GM12878 (cell line): ENCODE measurements around the gene ELAVL1. TPM values are rescaled to one million over a fixed set of nuclear protein-coding genes. Genes with fewer than 3 reads are reported as not detected.
A peak's percentile ranks its signal among the peaks of the same experiment; 100 is the strongest.

Source experiments
- BCL11A ChIP-seq: IDR thresholded peaks from 2 replicates; pipeline ENCODE4 v1.6.1; 2011; ENCODE audit warnings: low read depth, low read length
- BHLHE40 ChIP-seq, 2 experiments: fragments of 450-650 bp in 1 of 2; IDR thresholded peaks; 2 replicates each; pipeline ENCODE4 v1.6.1; 2011 to 2017; ENCODE audit warnings: low read depth in 2 of 2, borderline replicate concordance in 1 of 2, improper control_type of control experiment in 1 of 2, low read length in 1 of 2, mild to moderate bottlenecking in 1 of 2
- BMI1 ChIP-seq: fragments of 450-650 bp; IDR thresholded peaks from 2 replicates; pipeline ENCODE4 v1.6.1; 2016; ENCODE audit warnings: mild to moderate bottlenecking, moderate library complexity, borderline replicate concordance
- CBFB ChIP-seq: IDR thresholded peaks from 2 replicates; pipeline ENCODE4 v1.6.1; 2016; ENCODE audit warnings: antibody characterized with exemption, low read depth
- CTCF ChIP-seq, 3 experiments: IDR thresholded peaks in 2 of 3; conservative IDR thresholded peaks in 1 of 3; 2 replicates each; pipeline ENCODE4 v1.5.1; 2011; ENCODE audit warnings: low read depth in 3 of 3, low read length in 3 of 3, mild to moderate bottlenecking in 3 of 3, control low read depth in 2 of 3, moderate library complexity in 2 of 3, inconsistent platforms in 1 of 3, mixed read lengths in 1 of 3; ENCODE audit not compliant: control insufficient read depth in 2 of 3, insufficient read depth in 1 of 3; ENCODE audit errors: extremely low read depth in 1 of 3
- EGR1 ChIP-seq, 2 experiments: IDR thresholded peaks; 1 replicate in 1 of 2; 2 replicates in 1 of 2; pipeline ENCODE4 v1.6.1; 2011 to 2012; ENCODE audit warnings: low read depth in 2 of 2, low read length in 2 of 2, borderline replicate concordance in 1 of 2, mild to moderate bottlenecking in 1 of 2, moderate library complexity in 1 of 2
- EZH2 ChIP-seq: IDR thresholded peaks from 2 replicates; pipeline ENCODE4 v1.6.1; 2012; ENCODE audit warnings: low read depth, mild to moderate bottlenecking, control low read depth, inconsistent platforms, low read length, borderline replicate concordance; ENCODE audit not compliant: control insufficient read depth
- GATAD2B ChIP-seq: fragments of 450-650 bp; conservative IDR thresholded peaks from 2 replicates; pipeline ENCODE4 v1.6.1; 2017; ENCODE audit warnings: low read depth, mild to moderate bottlenecking, moderate library complexity
- HDAC2 ChIP-seq: fragments of 200-600 bp; sonication (generic); IDR thresholded peaks from 2 replicates; pipeline ENCODE4 v1.6.1; 2017
- HDAC6 ChIP-seq: fragments of 200-600 bp; sonication (generic); IDR thresholded peaks from one replicate; pipeline ENCODE4 v1.8.0; 2017; ENCODE audit warnings: antibody characterized with exemption; ENCODE audit not compliant: unreplicated experiment
- KDM1A ChIP-seq: fragments of 200-600 bp; sonication (generic); IDR thresholded peaks from 2 replicates; pipeline ENCODE4 v1.6.1; 2016; ENCODE audit warnings: borderline replicate concordance
- KLF5 ChIP-seq: fragments of 450-650 bp; IDR thresholded peaks from 2 replicates; pipeline ENCODE4 v1.6.1; 2014; ENCODE audit warnings: mild to moderate bottlenecking; ENCODE audit not compliant: partially characterized antibody
- LARP7 ChIP-seq: fragments of 450-650 bp; IDR thresholded peaks from 2 replicates; pipeline ENCODE4 v1.6.1; 2017; ENCODE audit warnings: mild to moderate bottlenecking
- NRF1 ChIP-seq: conservative IDR thresholded peaks from 2 replicates; pipeline ENCODE4 v1.6.1; 2011; ENCODE audit warnings: mild to moderate bottlenecking, low read depth, low read length, improper control_type of control experiment
- PAX8 ChIP-seq: fragments of 450-650 bp; IDR thresholded peaks from 2 replicates; pipeline ENCODE4 v1.6.1; 2017; ENCODE audit warnings: mild to moderate bottlenecking, moderate library complexity
- RAD51 ChIP-seq: fragments of 450-650 bp; IDR thresholded peaks from 2 replicates; pipeline ENCODE4 v1.6.1; 2016; ENCODE audit warnings: moderate library complexity, mild to moderate bottlenecking, inconsistent platforms
- RB1 ChIP-seq: fragments of 450-650 bp; formaldehyde crosslinking; IDR thresholded peaks from 2 replicates; pipeline ENCODE4 v1.6.1; 2017; ENCODE audit warnings: mild to moderate bottlenecking, borderline replicate concordance
- SIN3A ChIP-seq: IDR thresholded peaks from 2 replicates; pipeline ENCODE4 v1.6.1; 2012; ENCODE audit warnings: low read depth, low read length, improper control_type of control experiment
- SMAD5 ChIP-seq: IDR thresholded peaks from 2 replicates; pipeline ENCODE4 v1.6.1; 2016; ENCODE audit warnings: antibody characterized with exemption, low read depth
- SMARCA5 ChIP-seq: fragments of 450-650 bp; IDR thresholded peaks from 2 replicates; pipeline ENCODE4 v1.6.1; 2017; ENCODE audit warnings: mild to moderate bottlenecking
- SMC3 ChIP-seq: IDR thresholded peaks from 2 replicates; pipeline ENCODE4 v1.6.1; 2011; ENCODE audit warnings: low read length, improper control_type of control experiment, borderline replicate concordance
- STAT1 ChIP-seq: fragments of 450-650 bp; conservative IDR thresholded peaks from 2 replicates; pipeline ENCODE4 v1.6.1; 2014; ENCODE audit warnings: antibody characterized with exemption, mild to moderate bottlenecking
- TARDBP ChIP-seq: IDR thresholded peaks from 2 replicates; pipeline ENCODE4 v1.6.1; 2016; ENCODE audit warnings: borderline replicate concordance
- ZNF24 ChIP-seq: fragments of 450-650 bp; IDR thresholded peaks from 2 replicates; pipeline ENCODE4 v1.6.1; 2017; ENCODE audit warnings: antibody characterized with exemption, mild to moderate bottlenecking
- ZNF622 ChIP-seq: fragments of 450-650 bp; IDR thresholded peaks from 2 replicates; pipeline ENCODE4 v1.6.1; 2017; ENCODE audit warnings: mild to moderate bottlenecking, inconsistent platforms
- ZNF687 ChIP-seq: fragments of 450-650 bp; IDR thresholded peaks from 2 replicates; pipeline ENCODE4 v1.6.1; 2017; ENCODE audit warnings: mild to moderate bottlenecking, moderate library complexity
- polyA plus RNA-seq, 11 experiments: library from polyadenylated mRNA; depleted of rRNA in 4 of 11; unstranded in 6 of 11; stranded (reverse) in 5 of 11; fragments of >200 nt; fragmentation: Nextera tagmentation in 4 of 11; fragmentation: Illumina TruSeq in 1 of 11; extraction: Ambion mirVana in 4 of 11; extraction: Trizol in 1 of 11; gene quantifications; 1 replicate in 1 of 11; 2 replicates in 10 of 11; pipeline versions ENCODE4 v1.2.1 to v1.2.3, GENCODE V29; 2011 to 2016; ENCODE audit warnings: inconsistent platforms in 2 of 11, missing spikeins in 2 of 11, low read depth in 1 of 11
- total RNA-seq, 4 experiments: library from RNA; depleted of rRNA in 3 of 4; stranded (reverse); fragments of >200 nt in 3 of 4; fragmentation: Illumina TruSeq in 1 of 4; extraction: Trizol in 1 of 4; gene quantifications; 2 replicates each; pipeline versions ENCODE4 v1.2.1 to v1.2.3, GENCODE V29; 2013 to 2021

The ELAVL1 gene
- total and polyA plus RNA-seq, 10 of the 15 experiments (the other 5 are each of a cell fraction or from before 2014, with no cell fraction given): 7.4 to 155 (median 70.3) TPM

- TF ChIP-seq EZH2: no peak
- TF ChIP-seq HDAC6: no peak
- 0 out of 2 replicates have a peak, but pooled peaks have one; percentile 46 for TF ChIP-seq SMARCA5
- no peak for TF ChIP-seq HDAC2
- no peak for TF ChIP-seq ZNF622
- TF ChIP-seq KDM1A: no peak
- TF ChIP-seq LARP7: peak; percentile 75; the same call in 1 of the 2 replicates
- no peak for TF ChIP-seq CBFB
- TF ChIP-seq SMC3: peak; percentile 46; the same call in 1 of the 2 replicates
- peak; percentile 42; the same call in 1 of the 2 replicates for TF ChIP-seq RB1
- no peak for TF ChIP-seq BCL11A
- TF ChIP-seq SMAD5: no peak
- TF ChIP-seq SIN3A: no peak
- TF ChIP-seq STAT1: no peak
- TF ChIP-seq GATAD2B: peak; percentile 73
- TF ChIP-seq PAX8: no peak
- no peak for TF ChIP-seq BMI1
- TF ChIP-seq NRF1: no peak
- TF ChIP-seq KLF5: no peak
- 0 out of 3 replicates have a peak, but pooled peaks of 1 of the 2 experiments have one; percentile 27 for TF ChIP-seq EGR1 (IDR thresholded peaks at IDR 0.05; ENCODE audit: borderline replicate concordance in 1 of 2, low read depth in 2 of 2, low read length in 2 of 2)
- no peak for TF ChIP-seq TARDBP
- TF ChIP-seq ZNF687: peak; percentile 37; the same call in 1 of the 2 replicates
- peak; percentile 75 to 85 (median 82) for TF ChIP-seq CTCF (IDR thresholded peaks at IDR 0.05 in 2 of 3, conservative IDR thresholded peaks at IDR 0.05 in 1 of 3; ENCODE audit: control insufficient read depth in 2 of 3, extremely low read depth in 1 of 3, insufficient read depth in 1 of 3, low read depth in 3 of 3, low read length in 3 of 3)
- no peak for TF ChIP-seq ZNF24
- TF ChIP-seq BHLHE40 (IDR thresholded peaks at IDR 0.05; ENCODE audit: borderline replicate concordance in 1 of 2, low read depth in 2 of 2, low read length in 1 of 2): peak in 1 of 2 experiments; percentile 33; a peak in 1 of 4 replicates
- no peak for TF ChIP-seq RAD51
Measured at GRCh38 chr19:7925171-7925851, 80.1 kb downstream of the ELAVL1 start (continued).
